NCI-H128 (cell line): ENCODE measurements around the gene VSIG2.

Experiments used
- DNase-seq: peaks from one replicate; lab custom pipeline; 2025; ENCODE audit not compliant: unreplicated experiment; lab: John Stamatoyannopoulos, UW

The VSIG2 gene

DNA sequence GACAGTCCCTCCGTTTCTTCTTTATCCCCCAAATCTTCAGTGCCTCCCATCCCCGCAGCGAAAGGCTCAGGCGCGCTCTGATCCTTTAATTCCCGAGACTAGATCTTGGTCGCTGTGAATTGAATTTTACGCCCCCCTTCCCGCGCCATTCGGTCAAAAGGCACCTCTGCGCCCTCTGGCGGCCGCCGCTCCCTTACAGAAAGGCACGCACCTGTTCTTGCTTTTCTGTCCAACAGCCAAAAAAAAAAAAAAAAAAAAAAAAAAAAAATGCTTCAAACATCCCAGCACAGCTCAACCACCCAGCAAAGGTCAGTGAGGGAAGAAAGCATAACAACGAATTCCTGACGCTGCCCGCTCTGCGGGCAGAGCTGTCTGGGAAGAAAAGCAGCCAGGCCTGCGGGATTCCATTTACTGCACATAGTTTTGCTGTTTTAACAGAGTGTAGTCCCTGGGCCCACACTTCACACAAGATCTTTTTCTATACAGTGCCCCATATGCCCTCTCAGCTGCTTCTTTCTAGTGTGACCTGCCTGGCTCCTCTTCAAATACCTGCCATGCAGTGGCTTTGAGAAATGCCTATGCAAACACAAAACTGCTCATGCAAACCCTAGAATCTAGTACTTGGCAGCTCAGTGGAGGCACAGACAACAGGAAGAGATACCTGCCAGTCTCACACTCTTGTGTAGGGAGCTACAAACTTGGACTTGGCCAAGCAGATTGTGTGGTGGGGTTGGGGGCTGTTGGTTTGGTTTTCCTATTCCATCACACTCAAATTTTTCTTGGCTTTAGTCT, 11.3 kb upstream of the VSIG2 start:
- DNase-seq, result peak; percentile 13

DNA sequence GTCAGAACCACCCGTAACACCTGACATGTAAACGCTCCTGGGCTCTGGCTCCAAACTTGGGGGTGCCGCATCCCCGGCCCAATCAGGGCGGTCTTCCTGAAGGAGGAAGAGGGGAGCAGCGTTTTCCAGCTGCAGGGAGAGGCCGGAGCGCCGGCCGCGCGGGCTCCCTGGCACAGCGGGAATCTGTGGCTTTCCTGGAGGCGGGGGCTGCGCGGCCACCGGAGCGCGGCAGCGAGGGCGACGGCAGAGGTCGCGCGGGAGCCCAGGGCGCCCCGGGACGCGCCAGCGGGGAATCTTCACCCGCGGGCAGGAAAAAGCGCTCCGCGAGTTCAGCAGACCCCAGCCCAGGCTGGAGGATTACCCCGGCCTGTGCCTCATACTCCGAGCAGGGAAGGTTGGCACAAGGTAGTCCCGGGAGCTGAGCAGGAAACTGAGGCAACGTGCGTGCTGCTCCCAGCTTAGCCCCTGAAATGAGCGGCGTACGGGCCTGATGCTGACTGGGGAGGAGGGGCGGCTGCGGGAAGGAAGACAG, 10.6 kb upstream of the VSIG2 start:
- no peak for DNase-seq

DNA sequence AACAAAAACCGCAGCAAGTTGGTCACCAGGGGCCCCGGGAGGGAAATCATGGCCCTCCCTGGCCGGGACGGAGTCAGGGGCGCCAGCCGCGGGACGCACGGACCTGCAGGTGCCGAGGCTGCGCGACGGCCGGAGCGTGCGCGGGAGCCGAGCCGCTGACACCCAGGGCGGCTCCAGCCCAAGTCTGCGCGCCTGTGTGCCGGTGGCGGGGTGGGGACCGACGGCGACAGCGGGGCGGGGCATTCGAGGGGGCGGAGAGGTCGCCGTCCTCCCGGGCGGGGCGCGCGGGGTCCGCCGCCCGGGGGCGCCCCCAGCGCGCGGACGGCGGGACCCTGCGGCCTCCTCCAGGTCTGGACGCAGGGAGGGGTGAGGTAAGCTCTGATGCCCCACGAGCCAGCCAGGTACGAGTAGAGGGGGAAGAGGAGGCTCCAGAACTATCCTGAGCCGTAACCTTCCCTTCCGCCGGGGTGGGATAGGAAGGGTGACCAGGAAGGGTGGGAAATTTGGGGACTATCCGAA, 10.1 kb upstream of the VSIG2 start, which contains the start of gene ESAM:
ESAM (minus strand) TSS at position 186 of the 519 bp plus-strand sequence; CDS start at position 50, 136 bp downstream.
- DNase-seq, result no peak

DNA sequence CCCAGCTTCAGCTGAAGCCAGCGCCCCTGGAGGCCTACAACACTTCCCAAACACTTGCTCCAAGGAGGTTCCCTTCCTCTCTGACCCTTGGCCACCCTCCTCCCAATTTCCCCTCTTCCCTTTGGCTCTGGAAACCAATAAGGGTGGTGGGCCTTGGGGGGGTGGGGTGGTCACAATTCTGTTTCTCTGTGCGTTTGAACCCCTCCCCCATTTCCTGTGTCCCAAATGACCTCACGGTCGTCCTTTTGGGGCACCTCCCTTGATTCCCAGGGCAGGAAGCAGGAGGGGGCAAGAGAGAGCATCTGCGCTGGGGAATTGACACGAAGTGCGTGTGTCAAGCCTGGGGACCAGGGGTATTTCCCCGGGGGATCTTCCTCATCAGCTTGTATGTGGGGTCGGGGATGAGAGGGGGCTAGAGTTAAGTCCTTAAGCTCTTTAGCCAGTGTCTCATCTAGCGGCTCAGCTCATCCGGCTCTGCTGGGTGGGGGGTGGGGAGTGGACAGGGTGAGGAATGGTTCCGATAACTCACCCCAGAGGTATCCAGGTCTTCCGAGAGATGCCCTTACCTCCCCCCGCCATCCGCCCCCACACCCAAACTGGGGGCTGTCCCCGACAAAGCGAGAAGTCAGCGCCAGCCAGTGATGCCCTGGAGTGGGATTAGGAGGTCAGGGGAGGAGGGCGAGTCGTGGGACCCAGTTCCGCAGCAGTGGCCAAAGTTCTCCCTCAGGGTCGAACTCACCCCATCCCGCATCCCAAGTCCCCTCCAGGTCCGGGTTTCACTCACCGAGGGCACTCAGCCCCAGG, 9.4 kb upstream of the VSIG2 start:
- DNase-seq, result no peak

DNA sequence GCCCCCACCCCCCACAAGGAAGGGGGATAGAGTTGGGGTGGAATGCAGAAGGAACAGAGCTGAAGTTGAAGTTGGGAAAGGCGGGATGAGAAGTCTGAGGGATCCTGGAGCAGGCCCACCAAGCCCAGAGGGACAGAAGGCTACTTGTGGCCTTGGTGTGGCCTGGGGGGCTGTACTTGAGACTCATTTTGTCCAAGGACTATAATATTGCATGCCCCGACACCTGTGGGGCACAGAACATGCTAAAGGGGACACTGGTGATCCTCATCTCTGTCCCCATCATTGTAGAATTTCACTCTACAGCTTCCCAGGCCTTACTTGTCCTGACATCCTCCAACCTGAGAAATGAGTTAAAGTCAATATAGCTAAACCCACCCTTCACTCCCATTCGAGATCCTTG, 8.8 kb upstream of the VSIG2 start:
- DNase-seq, result no peak

DNA sequence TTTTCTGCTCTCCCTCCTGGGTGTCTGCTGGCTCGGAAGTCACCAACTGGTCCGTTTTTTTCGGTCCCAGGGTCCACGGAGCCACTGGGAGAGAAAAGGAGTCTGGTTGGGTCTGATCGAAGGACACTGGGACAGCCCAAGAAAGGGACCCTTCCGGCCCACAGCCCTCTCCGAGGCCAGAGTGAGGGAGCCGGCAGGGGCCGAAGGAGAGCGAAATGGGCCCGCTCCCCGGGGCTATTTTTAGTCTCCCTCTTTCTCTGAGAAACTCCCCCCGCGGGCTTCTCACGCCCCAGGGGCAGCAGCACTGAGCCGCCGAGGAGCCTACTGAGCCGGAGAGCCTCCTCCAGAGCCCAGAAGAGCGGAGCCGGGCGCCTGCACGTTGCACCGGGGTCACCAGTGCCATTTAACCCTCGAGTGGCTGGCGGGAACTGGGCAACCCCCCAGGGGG, 8.2 kb upstream of the VSIG2 start:
- DNase-seq, result no peak

DNA sequence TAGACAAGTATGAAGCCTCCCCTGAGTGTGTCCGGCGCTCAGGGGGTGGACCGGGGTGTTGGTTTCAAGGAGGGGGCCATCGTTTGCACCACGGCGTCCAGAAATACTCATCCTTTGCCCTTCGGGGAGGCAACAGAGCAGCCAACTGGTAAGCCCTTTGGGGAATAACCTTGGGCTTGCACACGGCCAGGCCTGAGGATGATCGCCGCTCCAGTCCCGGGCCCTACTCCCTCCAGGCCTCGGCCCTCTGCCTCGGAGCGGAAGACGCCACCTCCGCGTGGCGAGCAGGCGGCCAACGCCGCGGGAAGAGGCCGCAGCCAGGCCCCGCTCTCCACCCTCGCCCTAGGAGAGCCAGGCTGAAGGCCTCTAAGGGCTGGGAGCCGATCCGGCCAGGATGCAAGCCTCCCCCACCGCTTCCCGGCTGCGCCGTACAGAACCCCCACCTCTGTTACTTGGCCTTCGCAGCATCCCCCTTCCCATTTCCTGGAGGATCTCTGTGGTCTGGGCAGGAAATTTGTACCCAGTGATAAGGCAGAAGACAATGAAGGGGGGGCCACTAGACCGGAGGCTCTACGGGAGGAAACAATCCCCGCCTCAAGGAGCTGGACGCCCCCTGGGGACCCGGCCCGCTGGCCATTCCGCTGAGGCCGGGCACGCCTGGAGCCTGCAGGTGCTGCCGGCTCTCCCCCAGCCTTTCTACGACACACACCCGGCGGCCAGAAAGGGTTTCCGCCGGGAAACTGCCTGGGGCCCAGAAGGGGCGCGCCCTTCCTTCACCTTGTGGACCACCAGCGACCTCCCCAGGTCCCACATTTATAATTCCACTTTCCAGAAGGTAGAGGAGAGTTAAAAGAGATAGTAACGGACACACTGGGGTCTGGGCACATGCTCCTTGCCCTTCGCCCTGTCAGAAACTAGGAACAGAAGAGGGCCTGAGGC, 7.5 kb upstream of the VSIG2 start:
- no peak for DNase-seq

DNA sequence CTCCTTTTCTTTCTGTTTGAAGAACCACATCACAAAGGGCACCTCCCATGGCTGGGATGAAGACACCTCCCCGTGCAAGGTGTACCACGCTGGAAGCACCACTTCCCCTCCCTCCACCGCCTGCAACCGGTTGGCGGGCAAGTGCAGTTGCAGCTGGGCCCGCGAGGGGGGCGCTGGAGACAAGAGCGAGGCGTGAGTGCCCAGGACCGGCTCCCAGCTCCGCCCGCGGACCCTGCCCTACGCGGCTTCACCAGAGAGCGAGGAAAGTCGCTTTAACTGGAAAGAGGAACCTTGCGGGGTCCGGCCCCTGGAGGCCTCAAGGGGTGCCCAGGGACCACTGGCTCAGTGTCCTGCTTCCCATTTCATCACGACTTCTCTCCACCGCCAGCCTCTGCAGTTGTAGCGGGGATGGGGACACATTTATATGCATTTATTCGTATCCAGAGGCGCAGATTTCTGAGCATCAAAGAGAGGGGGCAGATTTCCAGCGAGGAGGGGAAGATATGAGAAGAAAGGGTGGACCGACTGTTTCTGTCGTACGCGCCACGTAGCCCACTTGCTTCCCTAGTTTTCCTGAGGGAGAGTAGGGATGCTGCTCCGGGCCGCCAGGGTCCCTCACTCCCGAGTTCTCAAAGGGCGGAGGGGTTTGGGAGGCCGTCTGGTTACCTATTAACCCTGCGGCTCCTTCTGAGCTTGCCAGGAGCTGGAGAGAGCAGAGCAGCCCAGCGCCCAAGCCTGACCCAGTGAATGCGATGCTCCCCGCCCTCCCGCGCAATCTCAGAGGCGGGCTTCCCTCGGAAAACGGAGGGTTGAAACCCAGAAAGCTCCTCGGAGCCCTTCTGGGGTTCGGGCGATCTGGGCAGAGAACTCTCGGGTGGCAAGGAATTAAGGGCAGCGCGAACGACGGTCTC, 6.6 kb upstream of the VSIG2 start:
- peak; percentile 30 for DNase-seq

DNA sequence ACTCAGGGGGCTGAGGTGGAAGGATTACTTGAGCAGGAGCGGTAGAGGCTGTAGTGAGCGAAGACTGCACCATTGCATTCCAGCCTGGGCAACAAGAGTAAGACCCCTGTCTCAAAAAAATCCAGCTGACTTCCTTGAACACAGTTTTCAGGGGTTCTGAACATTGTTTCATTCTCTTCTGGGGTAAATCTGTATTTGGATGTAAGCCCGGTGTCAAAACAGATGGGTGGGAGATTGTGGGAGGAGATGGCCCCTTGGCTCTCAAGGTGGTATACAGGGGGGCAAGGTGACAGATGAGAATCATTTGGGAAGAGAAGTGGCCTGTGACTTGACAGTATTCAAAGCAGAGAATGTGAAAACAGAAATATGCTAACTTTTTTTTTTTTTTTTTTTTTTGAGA, 5.3 kb upstream of the VSIG2 start:
- DNase-seq, result no peak

DNA sequence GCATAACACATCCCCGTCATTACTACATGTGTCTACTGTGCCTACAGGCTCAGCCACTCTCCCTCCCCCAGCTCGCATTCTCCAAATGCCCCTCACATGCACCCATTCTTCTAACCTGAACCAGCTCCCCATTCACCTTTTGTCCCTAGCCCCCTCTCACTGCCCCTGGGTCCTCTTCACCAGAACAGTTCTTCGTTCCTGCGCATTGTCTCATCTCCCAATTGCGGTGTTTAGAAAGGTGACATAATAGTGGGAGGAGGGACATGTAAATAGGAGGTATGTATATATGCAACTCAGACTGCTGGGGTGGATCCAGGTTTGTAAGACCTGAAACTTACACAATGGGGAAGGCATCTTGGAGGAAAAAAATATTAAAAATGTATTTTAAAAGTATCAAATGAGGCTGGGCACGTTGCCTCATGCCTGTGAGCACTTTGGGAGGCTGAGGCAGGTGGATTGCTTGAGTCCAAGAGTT, 4.7 kb upstream of the VSIG2 start:
- DNase-seq, result no peak

DNA sequence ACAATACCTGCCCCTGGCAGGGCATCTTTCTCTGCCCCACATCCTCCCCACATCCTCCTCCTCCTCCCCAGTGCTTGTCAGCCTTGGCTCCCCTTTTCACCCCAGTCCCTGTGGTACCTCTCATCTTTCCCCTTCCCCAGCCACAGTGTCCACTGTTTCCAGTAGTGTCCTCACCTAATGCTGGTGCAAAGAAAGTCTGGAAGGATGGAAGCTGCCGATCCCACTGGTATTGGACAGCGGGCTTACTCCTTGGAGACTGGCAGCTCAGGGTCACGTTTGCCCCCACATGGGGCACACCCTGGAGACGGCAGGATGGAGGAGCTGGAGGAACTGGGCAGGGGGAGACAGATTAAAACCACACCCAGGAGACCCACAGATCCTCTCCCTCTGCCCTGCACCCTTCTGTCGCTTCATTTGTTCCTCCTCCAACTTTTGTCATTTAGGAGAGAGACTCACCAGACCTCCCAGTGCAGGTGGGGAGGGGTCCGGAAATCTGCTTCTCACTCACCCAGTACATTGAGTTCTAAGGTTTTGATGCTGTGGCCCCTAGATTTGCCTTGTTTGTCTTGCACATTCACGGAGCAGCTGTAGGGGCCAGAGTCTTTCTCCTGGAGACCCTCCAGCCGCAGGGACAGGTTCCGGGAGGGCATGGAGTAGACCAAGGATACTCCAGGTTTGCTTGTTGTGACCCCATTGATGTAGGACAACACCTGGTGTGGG, 4.1 kb upstream of the VSIG2 start:
- no peak for DNase-seq

DNA sequence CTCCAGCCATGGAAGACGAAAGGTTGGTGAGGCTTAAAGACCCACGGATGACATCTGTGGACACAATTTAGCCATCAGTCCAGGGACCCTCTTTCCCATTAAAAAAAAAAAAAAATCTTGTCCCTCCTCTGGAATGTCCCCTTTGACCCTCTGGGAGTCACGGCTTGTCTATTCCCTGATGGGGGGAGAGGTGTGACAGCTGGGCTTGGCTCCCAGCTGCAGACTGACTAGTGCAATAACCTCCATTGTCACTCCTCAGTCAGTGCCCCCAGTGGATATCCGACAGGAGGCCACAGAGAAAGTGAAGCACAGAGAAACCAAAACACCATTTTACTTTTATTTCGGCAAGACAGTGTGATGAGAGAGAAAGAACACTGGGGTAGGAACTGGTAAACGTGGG, 2.7 kb upstream of the VSIG2 start:
- DNase-seq, result no peak

DNA sequence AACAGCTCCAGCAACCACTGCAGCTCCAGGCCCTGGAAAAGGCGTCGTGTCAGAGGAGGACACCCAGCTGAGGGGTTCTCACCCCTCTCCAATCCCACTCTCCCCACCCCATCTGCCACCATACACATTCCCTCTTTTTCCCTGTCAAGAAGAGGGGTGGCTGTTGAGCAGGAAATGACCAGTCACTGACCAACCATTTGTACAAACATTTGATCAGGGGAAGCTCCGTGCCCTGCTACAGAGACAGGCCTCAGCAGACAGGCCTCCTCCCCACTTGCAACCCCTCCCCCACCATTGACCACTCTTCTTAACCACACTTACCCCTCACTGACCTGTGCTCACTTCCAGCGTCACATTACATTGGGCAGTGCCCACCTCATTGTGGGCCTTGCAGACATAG, 2.3 kb upstream of the VSIG2 start:
- DNase-seq, result no peak

DNA sequence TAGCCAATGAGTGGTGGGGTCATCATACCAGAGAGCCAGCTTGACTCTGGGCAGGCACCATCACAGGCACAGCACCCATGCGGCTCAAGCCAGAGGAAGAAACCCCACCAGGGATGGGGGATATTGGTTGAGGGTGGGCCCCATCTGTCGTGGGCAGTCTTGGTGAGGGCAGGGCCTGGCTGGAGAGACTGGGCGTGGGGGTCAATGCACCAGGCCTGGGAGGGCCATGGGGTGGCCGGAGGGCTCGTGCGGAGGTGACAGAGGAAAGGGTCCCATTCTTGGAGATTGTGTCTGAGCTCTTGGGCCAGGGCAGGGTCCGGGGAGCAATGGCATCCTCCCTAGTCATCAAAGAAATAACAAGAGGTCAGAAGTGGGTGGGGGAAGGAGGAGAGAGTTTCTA, 1.6 kb upstream of the VSIG2 start:
- DNase-seq, result no peak

DNA sequence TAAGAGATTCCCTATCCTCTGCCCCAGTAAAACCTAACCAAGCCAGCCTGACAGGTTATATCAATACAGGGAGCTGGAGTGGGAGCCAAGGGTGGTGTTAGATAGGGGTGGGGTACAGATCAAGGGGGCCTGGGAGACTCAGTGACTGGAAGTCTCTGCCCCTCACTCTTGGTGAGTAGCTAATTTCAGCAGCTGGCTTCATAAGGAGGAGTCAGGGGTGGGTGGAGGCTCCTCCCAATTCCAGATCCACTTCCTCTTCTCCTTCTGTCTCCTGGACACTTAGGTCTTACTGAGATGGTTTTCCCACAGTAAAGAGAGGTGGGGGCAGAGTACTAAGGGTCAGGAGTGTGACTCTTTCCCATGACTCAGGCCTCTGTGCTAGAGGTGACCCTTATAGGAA, 1.1 kb upstream of the VSIG2 start:
- DNase-seq, result no peak

DNA sequence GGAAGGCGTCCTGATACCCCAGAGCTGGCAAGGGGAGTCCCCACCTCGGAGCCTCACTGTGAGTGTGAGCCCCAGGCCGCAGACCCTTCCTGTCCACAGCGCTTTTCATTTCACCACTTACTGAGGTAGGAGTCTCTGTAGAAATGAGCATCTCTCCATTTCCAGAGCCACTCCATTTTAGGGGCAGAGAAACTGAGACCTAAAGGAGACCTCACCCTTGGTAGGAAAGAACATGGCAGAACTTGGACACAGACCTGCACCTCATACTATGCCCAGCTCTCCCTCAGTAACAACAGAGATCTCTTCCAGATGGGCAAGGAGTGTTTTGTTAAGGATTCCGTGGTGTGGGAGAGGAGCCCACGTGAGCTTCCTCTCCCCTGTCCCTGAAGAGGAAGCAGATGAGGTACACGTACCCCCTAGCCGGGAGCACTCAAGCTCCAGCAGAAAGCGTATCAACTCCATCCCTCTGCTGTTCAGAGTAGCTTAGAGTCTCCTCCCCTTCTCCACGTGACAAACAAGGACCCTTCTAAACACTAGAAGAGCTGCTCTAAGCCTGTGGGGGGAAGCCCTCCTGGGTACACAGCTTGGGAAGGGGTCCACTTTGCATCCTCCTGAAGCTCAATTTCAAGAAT, 532 bp upstream of the VSIG2 start:
- no peak for DNase-seq

DNA sequence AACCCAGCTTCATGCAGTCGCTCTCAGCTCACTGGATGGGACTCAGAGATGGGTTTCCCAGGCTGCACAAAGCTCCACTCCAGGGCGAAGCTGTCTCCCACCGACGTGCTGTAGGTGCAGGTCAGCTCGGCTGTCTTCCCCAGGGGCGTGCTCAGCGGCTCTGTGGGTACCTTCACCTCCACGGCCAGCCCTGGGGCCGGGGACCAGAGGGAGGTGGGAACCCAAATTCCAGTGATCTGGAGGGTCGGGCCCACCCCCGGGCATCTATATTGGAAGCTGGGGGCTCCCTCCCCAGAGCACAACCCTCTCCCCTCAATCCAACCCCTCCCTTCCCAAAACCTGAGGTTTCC, 689 bp downstream of the VSIG2 start:
- no peak for DNase-seq

DNA sequence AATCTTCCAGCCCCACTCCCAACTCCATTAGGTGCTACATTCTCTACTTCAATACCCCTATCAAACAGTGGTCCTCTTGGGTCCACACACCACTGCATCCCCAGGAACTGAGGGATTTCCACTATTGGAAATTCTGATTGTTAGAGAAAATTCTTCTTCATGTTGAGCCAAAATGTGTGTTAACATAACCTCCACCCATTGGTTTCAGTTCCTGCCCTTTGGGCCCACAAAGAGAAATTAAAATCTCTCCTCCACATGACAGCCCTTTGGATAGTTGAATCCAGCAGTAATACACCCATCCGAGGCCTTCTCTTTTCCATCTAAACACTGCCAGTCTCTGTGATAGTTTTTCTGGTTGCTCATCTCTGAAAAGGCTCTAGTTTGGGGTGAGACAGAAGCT, 2.1 kb downstream of the VSIG2 start:
- no peak for DNase-seq
